Muscle of arm (tissue), 12 donors: ENCODE data around the gene MAPK12. TPM values are rescaled to one million over a fixed set of nuclear protein-coding genes. Genes with fewer than 3 reads are reported as not detected.

Experiments used
- polyA plus RNA-seq, 12 donors: library from polyadenylated mRNA; unstranded; fragments of 120-200 nt; gene quantifications; one replicate each; pipeline ENCODE4 v1.2.1, GENCODE V29; 2013; ENCODE audit not compliant: insufficient read length in 12 of 12

Gene MAPK12
- polyA plus RNA-seq, 12 donors, result 9.0 to 156 (median 18.0) TPM

Other genes with a start within 250 kb of the MAPK12 start
- under 1 TPM in 3 of 12 donors, not detected in 9; 0.07 to 0.92 (median 0.10) TPM for gene IL17REL, start 248.9 kb downstream of the MAPK12 start, polyA plus RNA-seq
- not detected for gene TTLL8, start 203.4 kb downstream of the MAPK12 start, polyA plus RNA-seq
- 1 to 10 TPM in 4 of 12 donors, under 1 TPM in 6, not detected in 2; 0.59 to 3.3 (median 0.93) TPM for gene MLC1, start 176.3 kb downstream of the MAPK12 start, polyA plus RNA-seq
- gene MOV10L1, start 171.7 kb downstream of the MAPK12 start, polyA plus RNA-seq, result under 1 TPM in 9 of 12 donors, not detected in 3; 0.10 to 0.73 (median 0.49) TPM
- gene PANX2, start 91.0 kb downstream of the MAPK12 start, polyA plus RNA-seq, result under 1 TPM in 7 of 12 donors, not detected in 5; 0.05 to 0.43 (median 0.16) TPM
- 10 to 100 TPM in 11 of 12 donors, not detected in 1; 13.4 to 21.8 (median 15.0) TPM for gene TRABD, start 75.8 kb downstream of the MAPK12 start, polyA plus RNA-seq
- 10 to 100 TPM in 7 of 12 donors, 1 to 10 TPM in 4, not detected in 1; 7.9 to 18.4 (median 10.6) TPM for gene SELENOO, start 60.7 kb downstream of the MAPK12 start, polyA plus RNA-seq
- gene TUBGCP6, start 16.7 kb downstream of the MAPK12 start, polyA plus RNA-seq, result 10 to 100 TPM in 11 of 12 donors, not detected in 1; 18.2 to 36.0 (median 28.9) TPM
- 10 to 100 TPM in 11 of 12 donors, not detected in 1; 10.6 to 40.6 (median 13.2) TPM for gene HDAC10, start 10.4 kb downstream of the MAPK12 start, polyA plus RNA-seq
- gene MAPK11, start 8.7 kb upstream of the MAPK12 start, polyA plus RNA-seq, result 1 to 10 TPM in 11 of 12 donors, not detected in 1; 4.4 to 7.4 (median 5.5) TPM
- 100 to 1,000 TPM in 3 of 12 donors, 10 to 100 TPM in 8, not detected in 1; 67.3 to 124 (median 74.3) TPM for gene PLXNB2, start 46.0 kb upstream of the MAPK12 start, polyA plus RNA-seq
- gene DENND6B, start 65.3 kb upstream of the MAPK12 start, polyA plus RNA-seq, result 10 to 100 TPM in 1 of 12 donors, 1 to 10 TPM in 9, not detected in 2; 4.0 to 11.9 (median 4.4) TPM
- gene PPP6R2, start 81.6 kb upstream of the MAPK12 start, polyA plus RNA-seq, result 10 to 100 TPM in 11 of 12 donors, not detected in 1; 23.5 to 43.1 (median 30.7) TPM
- gene SBF1, start 213.4 kb upstream of the MAPK12 start, polyA plus RNA-seq, result 10 to 100 TPM in 11 of 12 donors, not detected in 1; 28.1 to 48.3 (median 35.0) TPM
- gene ADM2, start 219.9 kb upstream of the MAPK12 start, polyA plus RNA-seq, result 1 to 10 TPM in 1 of 12 donors, under 1 TPM in 9, not detected in 2; 0.16 to 1.6 (median 0.34) TPM
- under 1 TPM in 3 of 12 donors, not detected in 9; 0.16 to 0.20 (median 0.18) TPM for gene MIOX, start 225.2 kb upstream of the MAPK12 start, polyA plus RNA-seq
- 10 to 100 TPM in 11 of 12 donors, not detected in 1; 26.3 to 67.1 (median 33.1) TPM for gene LMF2, start 246.0 kb upstream of the MAPK12 start, polyA plus RNA-seq
- 10 to 100 TPM in 11 of 12 donors, not detected in 1; 22.0 to 33.1 (median 29.8) TPM for gene NCAPH2, start 246.5 kb upstream of the MAPK12 start, polyA plus RNA-seq